Skeletal muscle tissue (tissue), 4 donors: ENCODE results near the gene CPTP. TPM values are rescaled to one million over a fixed set of nuclear protein-coding genes. Genes with fewer than 3 reads are reported as not detected.

ENCODE experiments used
- H3K27ac ChIP-seq: one replicate; pipeline ENCODE4 v1.7.0; 2013; ENCODE audit warnings: mild to moderate bottlenecking, low read depth, low read length, inconsistent platforms
- H3K27me3 ChIP-seq, 3 donors: one replicate each; pipeline ENCODE4 v1.7.0; 2013; ENCODE audit warnings: low read length in 3 of 3; ENCODE audit not compliant: control insufficient read depth in 3 of 3, insufficient read depth in 3 of 3
- H3K36me3 ChIP-seq, 3 donors: one replicate each; pipeline ENCODE4 v1.7.0; 2013; ENCODE audit warnings: low read length in 3 of 3; ENCODE audit not compliant: control insufficient read depth in 3 of 3, insufficient read depth in 3 of 3
- H3K4me1 ChIP-seq, 3 donors: one replicate each; pipeline ENCODE4 v1.7.0; 2013; ENCODE audit warnings: low read length in 3 of 3, mild to moderate bottlenecking in 3 of 3; ENCODE audit not compliant: control insufficient read depth in 3 of 3, insufficient read depth in 3 of 3
- H3K4me3 ChIP-seq, 3 donors: one replicate each; pipeline ENCODE4 v1.7.0; 2013; ENCODE audit warnings: low read length in 3 of 3
- H3K9ac ChIP-seq, 3 donors: one replicate each; pipeline ENCODE4 v1.7.0; 2013; ENCODE audit warnings: low read length in 3 of 3, mild to moderate bottlenecking in 3 of 3, moderate library complexity in 2 of 3, low read depth in 1 of 3
- H3K9me3 ChIP-seq, 3 donors: one replicate each; pipeline ENCODE4 v1.7.0; 2013; ENCODE audit warnings: low read length in 3 of 3; ENCODE audit not compliant: control insufficient read depth in 3 of 3
- total RNA-seq: library from RNA; depleted of rRNA; stranded (reverse); fragments of >200 nt; gene quantifications from one replicate; pipeline ENCODE4 v1.2.3, GENCODE V29; 2014
- donor health status: Osteomylitis.

CPTP gene
- total RNA-seq, 1 donor from 2014 or later, result 8.4 TPM

DNA sequence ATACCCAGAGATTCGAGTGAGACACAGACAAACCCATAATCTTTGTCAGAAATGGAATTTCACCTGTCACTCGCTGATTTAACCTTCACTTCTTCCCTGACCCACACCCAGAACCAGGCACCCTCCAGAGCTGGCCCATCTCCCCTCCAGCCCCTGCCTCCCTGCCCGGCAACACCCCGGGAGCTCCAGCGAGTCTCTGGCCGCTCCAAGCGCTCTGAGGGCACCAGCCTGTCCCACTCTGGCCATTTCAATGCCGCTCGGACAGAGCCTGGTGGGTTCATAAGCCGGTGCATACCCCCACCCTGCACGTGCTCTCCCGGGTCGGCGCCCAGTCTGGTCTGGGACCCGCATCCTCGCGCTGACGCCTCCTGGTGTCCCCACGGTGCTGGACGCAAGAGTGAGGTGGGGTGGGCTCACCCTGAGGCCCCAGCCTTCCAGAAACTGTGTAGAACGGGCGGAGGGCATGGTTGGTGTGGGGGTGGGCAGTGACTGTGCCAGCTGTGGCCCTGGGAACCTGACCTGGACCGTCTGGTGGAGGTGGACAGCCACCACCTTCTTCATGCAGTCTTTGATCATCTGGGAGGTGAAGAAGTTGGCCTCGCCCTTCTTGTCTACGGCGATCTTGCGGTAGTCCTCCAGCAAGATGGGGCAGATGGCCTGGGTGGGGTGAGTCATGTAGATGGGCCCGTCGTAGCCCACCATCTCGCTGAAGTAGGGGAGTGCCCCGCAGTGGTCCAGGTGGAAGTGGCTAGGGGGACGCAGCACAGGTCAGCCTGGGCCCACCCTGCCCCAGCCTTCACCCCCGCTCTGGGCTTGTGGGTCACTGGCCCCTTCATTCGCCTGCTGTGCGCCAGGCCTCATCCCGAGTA lies 5.6 kb upstream of the CPTP start:
- H3K9me3 ChIP-seq, result no peaks in the 10 kb centered on the region
- H3K9ac ChIP-seq, result no peak overlapping the region
- peaks cover 23 to 36% (median 30%) of the 10 kb centered on the region in 3 donors for H3K36me3 ChIP-seq
- H3K4me3 ChIP-seq, result no peak overlapping the region
- peak overlapping the region; percentile 79 for H3K27ac ChIP-seq
- H3K4me1 ChIP-seq, result peaks cover 41 to 61% (median 51%) of the 10 kb centered on the region in 3 donors
- no peaks in the 10 kb centered on the region for H3K27me3 ChIP-seq

DNA sequence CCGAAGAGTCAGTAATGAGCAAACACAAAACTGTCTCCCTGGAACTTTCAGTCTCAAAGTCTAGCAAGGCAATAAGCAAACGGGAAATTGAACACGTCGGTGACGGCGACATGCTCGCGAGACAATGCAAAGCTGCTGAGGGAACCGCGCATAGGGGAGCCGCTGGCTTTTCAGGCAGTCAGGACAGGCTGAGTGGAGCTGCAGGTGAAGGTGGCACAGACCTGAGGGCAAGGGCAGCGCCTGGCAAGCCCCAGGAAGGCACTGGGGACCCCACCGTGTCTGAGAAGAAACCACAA lies 5.0 kb upstream of the CPTP start:
- Histone ChIP-seq H3K36me3 (peaks cover 17 to 31% (median 24%) of the 10 kb centered on the region in 3 donors), H3K27me3 (no peaks in the 10 kb centered on the region), H3K27ac (no peak overlapping the region), H3K9ac (no peak overlapping the region), H3K4me1 (peaks cover 41 to 61% (median 51%) of the 10 kb centered on the region in 3 donors), H3K4me3 (no peak overlapping the region), H3K9me3 (no peaks in the 10 kb centered on the region)

DNA sequence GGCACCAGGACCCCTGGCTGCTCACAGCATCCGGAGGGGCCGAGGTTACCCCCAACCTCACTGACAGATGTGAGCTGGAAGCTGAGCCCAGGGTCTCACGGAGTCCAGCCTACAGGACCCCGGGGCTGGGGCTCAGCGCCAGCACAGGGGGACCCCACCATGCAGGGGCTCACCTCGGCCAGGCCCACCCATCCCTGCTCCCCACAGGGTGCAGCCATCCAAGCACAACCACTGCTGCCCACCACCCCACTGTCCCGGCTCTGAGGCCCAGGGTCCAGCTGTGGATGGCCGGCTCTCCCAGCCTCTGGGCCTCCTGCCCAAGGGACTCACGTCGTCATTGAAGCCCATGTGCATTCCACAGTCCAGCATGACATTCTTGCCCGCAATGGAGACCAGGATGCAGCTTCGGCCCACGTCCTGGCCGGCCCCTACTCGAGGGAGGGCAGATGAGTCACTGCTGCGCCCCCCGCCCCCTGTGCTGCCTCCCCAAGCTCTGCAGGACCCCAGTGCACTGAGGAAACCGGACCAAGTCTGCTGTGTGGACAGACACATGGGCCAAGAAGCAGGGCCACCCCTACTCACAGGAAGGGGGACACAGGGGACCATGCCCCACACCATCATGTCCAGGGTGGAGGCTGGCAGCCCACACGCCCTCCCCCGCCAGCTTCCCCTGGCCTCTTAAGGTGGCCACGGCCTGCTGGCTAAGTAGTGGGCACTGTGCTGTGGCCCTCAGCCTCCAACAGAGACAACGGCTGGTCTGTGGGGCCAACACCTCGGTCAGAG lies 3.7 kb upstream of the CPTP start:
- peak overlapping the region; percentile 14 to 62 (median 51) for H3K9ac ChIP-seq
- H3K4me3 ChIP-seq, result peak overlapping the region in 1 of 3 donors; percentile 6
- no peaks in the 10 kb centered on the region for H3K27me3 ChIP-seq
- no peaks in the 10 kb centered on the region for H3K9me3 ChIP-seq
- H3K36me3 ChIP-seq, result peaks cover 10 to 26% (median 16%) of the 10 kb centered on the region in 3 donors
- no peak overlapping the region for H3K27ac ChIP-seq
- peaks cover 52 to 72% (median 60%) of the 10 kb centered on the region in 3 donors for H3K4me1 ChIP-seq

DNA sequence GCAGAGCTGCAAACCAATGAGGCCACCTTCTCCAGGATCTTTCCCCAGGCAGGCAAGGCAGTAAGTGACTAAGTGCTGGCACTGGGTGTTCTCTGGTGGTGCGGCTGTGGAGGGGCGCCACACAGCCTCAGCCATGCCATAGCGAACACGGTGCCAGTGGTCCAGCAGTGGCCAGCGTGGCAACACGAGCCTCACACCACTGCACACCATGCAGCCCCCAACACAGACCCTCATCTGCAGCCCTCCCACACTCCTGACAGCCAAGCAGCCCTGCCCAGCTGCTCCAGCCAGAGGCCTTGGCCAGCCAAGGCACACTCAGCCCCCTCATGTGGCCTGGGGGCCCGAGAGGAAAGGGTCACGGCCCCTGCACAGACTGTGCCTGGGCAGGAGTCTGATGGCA lies 3.1 kb upstream of the CPTP start:
- Histone ChIP-seq H3K4me3 (peak overlapping the region in 1 of 3 donors; percentile 6), H3K36me3 (peaks cover 10 to 30% (median 16%) of the 10 kb centered on the region in 3 donors), H3K27ac (no peak overlapping the region), H3K9me3 (no peaks in the 10 kb centered on the region), H3K27me3 (no peaks in the 10 kb centered on the region), H3K9ac (peak overlapping the region in 2 of 3 donors; percentile 51 to 62), H3K4me1 (peaks cover 58 to 78% (median 67%) of the 10 kb centered on the region in 3 donors)

DNA sequence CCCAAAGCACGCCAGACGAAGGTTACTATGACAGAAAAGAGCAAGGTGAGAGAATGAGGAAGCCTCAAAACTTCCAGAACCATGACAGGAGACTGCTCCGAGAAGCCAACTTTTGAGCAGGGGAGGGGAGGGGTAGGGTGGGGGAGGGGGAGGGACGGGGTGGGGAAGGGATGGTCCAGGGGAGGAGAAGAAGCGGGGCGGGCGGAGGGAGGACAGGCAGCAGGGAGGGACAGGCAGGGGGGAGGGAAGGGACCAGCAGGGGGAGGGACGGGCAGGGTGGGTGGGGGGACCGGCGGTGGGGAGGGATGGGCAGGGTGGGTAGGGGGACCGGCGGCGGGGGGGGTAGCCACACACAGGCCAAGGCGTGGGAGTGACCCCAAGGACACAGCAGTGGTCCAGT lies 2.2 kb upstream of the CPTP start:
- Histone ChIP-seq H3K9ac (no peak overlapping the region), H3K4me1 (peaks cover 63 to 81% (median 72%) of the 10 kb centered on the region in 3 donors), H3K4me3 (no peak overlapping the region), H3K27me3 (no peaks in the 10 kb centered on the region), H3K36me3 (peaks cover 13 to 36% (median 19%) of the 10 kb centered on the region in 3 donors), H3K27ac (no peak overlapping the region), H3K9me3 (no peaks in the 10 kb centered on the region)

DNA sequence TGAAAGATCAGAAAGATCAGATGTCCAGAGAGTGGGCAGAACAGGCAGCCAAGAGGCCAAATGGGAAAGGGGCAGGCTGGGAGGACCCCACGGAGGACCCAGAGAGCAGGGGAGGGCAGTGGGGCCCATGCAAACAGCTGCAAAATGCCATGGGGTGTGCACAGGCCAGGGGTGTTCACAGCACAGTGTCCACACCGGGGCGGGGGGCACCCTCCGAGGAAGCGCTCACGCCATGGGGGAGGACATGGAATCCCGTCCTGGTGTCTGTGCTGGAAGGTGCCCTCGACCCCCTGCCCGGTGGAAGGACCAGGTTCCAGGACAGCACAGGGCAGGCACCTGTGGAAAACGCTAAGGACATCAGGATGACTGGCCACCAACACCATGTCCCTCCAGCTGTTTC lies 1.6 kb upstream of the CPTP start:
- Histone ChIP-seq H3K27ac (no peak overlapping the region), H3K36me3 (peaks cover 14 to 39% (median 19%) of the 10 kb centered on the region in 3 donors), H3K27me3 (no peaks in the 10 kb centered on the region), H3K4me1 (peaks cover 58 to 77% (median 67%) of the 10 kb centered on the region in 3 donors), H3K9ac (peak overlapping the region in 1 of 3 donors; percentile 57), H3K9me3 (no peaks in the 10 kb centered on the region), H3K4me3 (peak overlapping the region in 1 of 3 donors; percentile 46)

DNA sequence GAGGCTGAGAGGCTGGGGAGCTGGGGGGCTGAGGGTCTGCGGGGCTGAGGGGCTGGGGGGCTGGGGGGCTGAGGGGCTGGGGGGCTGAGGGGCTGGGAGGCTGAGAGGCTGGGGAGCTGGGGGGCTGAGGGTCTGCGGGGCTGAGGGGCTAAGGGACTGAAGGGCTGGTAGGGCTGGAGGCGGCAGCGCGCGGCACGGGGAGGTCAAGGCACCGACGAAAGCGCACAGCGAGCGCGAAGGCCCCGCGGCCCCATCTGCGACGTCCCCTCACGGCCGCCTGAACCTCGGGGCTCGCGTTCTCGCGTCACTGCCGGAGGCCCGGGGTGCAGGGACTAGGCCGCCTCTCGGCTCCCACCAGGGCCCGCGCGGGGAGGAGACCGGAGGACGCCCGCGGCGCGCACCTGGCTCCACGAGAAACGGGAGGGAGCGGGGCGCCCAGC lies 498 bp upstream of the CPTP start:
- no peaks in the 10 kb centered on the region for H3K27me3 ChIP-seq
- peak overlapping the region; percentile 72 for H3K27ac ChIP-seq
- peaks cover 13 to 42% (median 16%) of the 10 kb centered on the region in 3 donors for H3K36me3 ChIP-seq
- H3K4me1 ChIP-seq, result peaks cover 56 to 72% (median 61%) of the 10 kb centered on the region in 3 donors
- no peaks in the 10 kb centered on the region for H3K9me3 ChIP-seq
- H3K4me3 ChIP-seq, result peak overlapping the region; percentile 75 to 90 (median 87)
- H3K9ac ChIP-seq, result peak overlapping the region; percentile 79 to 91 (median 82)

DNA sequence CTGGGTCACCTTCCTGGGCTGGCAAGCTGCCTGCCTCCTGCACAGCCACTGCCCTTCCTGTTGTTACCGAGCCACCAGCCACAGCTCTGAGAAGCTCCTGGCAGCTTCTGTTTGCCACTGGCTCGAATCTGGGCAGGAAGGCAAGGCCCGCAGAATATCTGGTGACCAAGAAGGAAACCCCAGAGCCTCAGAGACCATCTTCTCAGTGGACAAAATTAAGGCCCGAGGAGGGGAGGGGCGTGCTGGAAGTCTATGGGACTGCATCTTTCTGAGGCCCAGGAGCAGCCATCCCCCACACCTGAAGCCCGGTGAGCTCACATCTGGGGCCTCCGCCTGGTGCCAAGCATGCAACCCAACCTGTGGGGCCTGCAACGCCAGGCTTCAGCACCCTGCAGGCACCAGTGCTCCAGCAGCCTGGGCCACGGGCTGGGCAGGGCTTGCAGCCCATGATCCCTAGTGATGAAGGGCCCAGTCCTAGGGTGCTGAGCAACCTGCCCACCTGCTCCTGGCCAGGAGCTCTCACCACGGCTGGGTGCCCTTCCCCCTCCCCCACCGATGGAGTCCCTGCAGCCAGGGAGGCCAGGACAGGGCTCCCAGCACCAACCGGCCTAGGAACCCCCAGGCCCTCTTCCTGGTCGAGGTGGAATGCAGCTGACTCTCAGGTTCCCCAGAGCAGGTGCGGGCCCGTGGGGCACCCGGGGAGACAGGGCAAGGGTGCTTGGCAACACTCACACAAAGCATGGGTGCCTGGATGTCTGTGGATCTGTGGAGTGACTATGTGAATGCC lies 879 bp downstream of the CPTP start:
- Histone ChIP-seq H3K27ac (peak overlapping the region; percentile 83), H3K9ac (peak overlapping the region; percentile 83 to 96 (median 92)), H3K27me3 (peaks cover 0 to 5% (median 0%) of the 10 kb centered on the region in 3 donors), H3K9me3 (no peaks in the 10 kb centered on the region), H3K4me1 (peaks cover 66 to 72% (median 69%) of the 10 kb centered on the region in 3 donors), H3K36me3 (peaks cover 11 to 33% (median 11%) of the 10 kb centered on the region in 3 donors), H3K4me3 (peak overlapping the region; percentile 75 to 90 (median 87))

DNA sequence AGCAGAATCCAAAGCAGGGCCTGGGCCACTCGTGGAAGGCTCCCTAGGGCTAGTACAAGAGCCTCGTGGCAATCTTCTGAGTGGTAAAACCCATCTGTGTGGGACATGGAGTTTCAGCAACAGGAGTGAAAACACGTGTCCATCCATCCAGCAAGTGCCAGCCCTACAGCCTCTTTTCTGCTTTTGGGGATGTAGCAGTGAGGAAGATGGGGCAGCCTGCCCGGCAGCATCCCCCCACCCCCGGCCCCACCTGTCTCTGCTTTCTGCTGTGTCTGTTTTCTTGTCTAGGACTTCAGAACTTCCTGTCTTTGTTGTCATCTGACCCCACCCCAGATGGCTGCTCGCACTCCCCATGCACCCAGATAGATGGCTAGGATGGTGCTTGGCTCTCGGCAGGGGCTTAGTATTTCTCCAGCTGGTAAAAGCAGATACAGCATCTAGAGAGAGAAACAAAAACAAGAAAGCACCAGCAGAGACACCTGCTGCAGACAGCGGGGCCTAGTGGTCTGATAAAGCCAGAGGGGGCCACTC lies 1.5 kb downstream of the CPTP start:
- H3K27ac ChIP-seq, result no peak overlapping the region
- peaks cover 67 to 72% (median 69%) of the 10 kb centered on the region in 3 donors for H3K4me1 ChIP-seq
- H3K9me3 ChIP-seq, result no peaks in the 10 kb centered on the region
- H3K36me3 ChIP-seq, result peaks cover 11 to 31% (median 11%) of the 10 kb centered on the region in 3 donors
- H3K4me3 ChIP-seq, result peak overlapping the region; percentile 75 to 90 (median 87)
- H3K9ac ChIP-seq, result peak overlapping the region; percentile 83 to 96 (median 92)
- H3K27me3 ChIP-seq, result peaks cover 0 to 5% (median 0%) of the 10 kb centered on the region in 3 donors
